H7 (cell line): ENCODE measurements around the gene FCHO2. TPM values are rescaled to one million over a fixed set of nuclear protein-coding genes. Genes with fewer than 3 reads are reported as not detected.
"Not testable (repeated sequence)": the region's sequence is repeated elsewhere in the genome, so short reads cannot be mapped to it uniquely, and the experiment has no call there.

Experiments
- DNase-seq: peaks from one replicate; pipeline ENCODE4 v3.0.0; 2012
- H3K27me3 ChIP-seq: 2 replicates; pipeline ENCODE4 v1.6.0; 2011; ENCODE audit warnings: mild to moderate bottlenecking, low read length; ENCODE audit not compliant: control insufficient read depth, insufficient read depth
- H3K36me3 ChIP-seq: replicated peaks from 2 replicates; pipeline ENCODE4 v1.5.1; 2011; ENCODE audit warnings: low read length; ENCODE audit not compliant: control insufficient read depth, insufficient read depth
- H3K4me3 ChIP-seq: 2 replicates; pipeline ENCODE4 v1.5.1; 2011; ENCODE audit warnings: low read depth, mild to moderate bottlenecking, control low read depth, low read length, moderate library complexity; ENCODE audit not compliant: insufficient read depth
- total RNA-seq: library from RNA; depleted of rRNA; stranded (reverse); fragments of >200 nt; shearing (Covaris generic); gene quantifications from 2 replicates; pipeline ENCODE4 v1.2.3, GENCODE V29; 2014

FCHO2 gene
- total RNA-seq, 1 experiment from 2014 or later = 4.6 TPM

DNA sequence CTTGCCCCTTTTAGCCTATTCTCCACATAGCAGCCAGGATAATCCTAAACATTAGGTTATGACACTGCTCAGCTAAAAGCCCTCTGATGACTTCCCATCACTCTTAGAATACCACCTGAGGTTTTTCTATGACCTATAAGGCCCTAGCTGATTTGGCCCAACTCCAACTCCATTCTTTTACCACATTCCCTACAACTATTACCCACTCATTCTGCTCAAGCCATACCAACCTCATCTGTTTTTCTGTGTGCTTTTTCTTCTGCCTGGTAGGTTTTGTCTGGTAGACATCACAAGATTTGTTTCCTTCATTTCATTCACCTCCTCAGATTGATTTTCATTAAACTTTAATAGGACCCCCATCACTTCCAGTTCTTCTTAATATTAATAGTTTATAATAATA is 12.5 kb upstream of the FCHO2 start:
- no peaks in the 10 kb centered on the region for H3K36me3 ChIP-seq
- no peaks in the 10 kb centered on the region for H3K27me3 ChIP-seq
- no peak overlapping the region for H3K4me3 ChIP-seq
- no peak for DNase-seq

DNA sequence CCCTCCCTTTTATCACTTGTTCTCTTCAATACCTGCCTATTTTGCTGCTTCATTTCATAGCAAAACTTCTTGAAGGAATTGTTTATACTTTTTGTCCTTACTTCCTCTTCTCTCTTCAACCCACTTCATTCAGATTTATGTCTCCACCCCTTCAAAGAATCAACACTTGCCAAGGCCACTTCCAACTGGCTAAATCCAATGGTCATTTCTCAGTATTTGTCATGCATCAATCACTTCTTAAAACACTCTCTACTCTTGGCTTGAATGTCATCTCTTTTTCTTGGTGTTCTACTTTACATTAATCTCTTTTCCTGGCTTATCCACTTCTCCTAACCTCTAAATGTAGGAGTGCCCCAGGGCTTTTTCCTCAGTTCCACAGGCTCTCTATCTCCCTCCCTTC is 8.3 kb upstream of the FCHO2 start:
- Histone ChIP-seq H3K27me3 (no peaks in the 10 kb centered on the region), H3K4me3 (no peak overlapping the region), H3K36me3 (no peaks in the 10 kb centered on the region)
- no peak for DNase-seq

DNA sequence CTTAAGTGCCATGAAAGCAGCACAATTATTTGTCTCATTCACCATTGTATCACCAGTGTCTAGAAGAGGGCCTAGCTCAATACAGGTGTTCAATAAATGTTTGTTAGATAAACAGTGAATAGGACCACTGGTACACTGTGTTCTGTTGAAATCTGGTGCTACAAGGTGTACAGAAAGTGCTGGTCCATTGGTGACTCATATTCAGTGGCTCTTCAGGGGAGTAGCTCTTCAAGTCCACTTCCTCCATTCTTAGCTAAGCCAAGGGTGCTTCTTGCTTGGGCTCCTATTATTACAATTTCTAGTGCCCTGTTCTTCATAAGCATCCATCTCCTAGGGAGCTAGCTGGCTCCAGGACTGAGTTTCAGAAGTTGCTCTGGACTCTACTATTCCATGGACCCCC is 6.4 kb upstream of the FCHO2 start:
- no peaks in the 10 kb centered on the region for H3K36me3 ChIP-seq
- no peak for DNase-seq
- H3K4me3 ChIP-seq = no peak overlapping the region
- no peaks in the 10 kb centered on the region for H3K27me3 ChIP-seq

DNA sequence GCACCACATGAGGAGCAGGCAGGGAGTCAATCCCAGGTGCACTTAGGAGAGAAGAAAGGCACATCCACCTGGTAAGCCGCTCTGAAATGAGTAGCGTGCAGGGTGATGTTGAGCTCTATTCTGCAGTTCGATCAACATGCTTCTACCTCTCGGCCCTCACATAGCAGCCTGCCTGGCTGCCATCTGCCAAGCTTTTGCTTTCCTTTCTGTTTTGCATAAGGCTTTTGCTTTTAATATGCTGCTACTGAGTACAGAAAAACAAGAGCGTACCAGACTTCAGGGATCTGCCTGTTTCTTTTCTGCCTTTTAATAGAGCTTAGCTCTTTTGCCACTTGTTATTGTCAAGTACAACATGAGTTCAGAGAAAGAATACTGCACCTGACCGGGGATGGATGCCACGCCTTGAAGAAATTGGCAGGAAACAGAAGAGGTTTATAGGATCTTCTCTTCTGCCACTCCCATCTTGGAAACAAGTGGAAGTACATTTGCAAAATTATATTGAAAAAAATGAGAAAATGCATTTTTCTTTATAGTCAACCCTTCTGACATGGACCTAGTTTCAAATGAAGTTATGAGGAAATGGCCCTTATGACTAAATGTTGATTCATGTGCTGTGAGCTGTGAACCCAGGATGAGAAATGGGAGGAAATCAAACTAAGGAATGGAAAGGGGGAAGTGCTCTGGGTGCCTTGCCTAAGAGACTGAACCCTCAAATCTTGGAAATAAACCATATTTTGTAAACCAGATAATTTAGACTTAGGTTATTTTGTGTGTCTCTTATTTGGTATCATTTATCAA is 4.0 kb upstream of the FCHO2 start:
- no peaks in the 10 kb centered on the region for H3K36me3 ChIP-seq
- H3K4me3 ChIP-seq = no peak overlapping the region
- no peaks in the 10 kb centered on the region for H3K27me3 ChIP-seq
- no peak for DNase-seq

DNA sequence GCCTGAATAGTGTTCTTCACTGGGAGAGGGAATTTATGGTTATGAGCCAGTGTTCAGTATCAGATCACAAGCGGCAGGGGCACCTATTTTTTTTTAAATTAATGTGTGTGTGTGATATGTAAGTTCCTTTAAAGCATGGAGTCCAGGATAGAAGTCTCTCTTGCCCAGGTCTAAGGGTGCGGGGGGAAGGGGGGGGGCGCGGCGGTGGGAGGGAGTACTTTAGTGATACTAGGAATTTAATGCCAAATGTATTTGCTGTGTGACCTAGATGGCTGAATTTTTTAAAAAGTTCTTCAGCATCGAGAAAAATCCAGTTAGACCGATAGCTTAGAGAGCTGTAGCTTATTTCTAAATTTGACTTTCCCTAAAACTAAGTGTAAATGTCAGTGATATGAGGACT is 1.5 kb upstream of the FCHO2 start:
- Histone ChIP-seq H3K27me3 (no peaks in the 10 kb centered on the region), H3K36me3 (no peaks in the 10 kb centered on the region)

DNA sequence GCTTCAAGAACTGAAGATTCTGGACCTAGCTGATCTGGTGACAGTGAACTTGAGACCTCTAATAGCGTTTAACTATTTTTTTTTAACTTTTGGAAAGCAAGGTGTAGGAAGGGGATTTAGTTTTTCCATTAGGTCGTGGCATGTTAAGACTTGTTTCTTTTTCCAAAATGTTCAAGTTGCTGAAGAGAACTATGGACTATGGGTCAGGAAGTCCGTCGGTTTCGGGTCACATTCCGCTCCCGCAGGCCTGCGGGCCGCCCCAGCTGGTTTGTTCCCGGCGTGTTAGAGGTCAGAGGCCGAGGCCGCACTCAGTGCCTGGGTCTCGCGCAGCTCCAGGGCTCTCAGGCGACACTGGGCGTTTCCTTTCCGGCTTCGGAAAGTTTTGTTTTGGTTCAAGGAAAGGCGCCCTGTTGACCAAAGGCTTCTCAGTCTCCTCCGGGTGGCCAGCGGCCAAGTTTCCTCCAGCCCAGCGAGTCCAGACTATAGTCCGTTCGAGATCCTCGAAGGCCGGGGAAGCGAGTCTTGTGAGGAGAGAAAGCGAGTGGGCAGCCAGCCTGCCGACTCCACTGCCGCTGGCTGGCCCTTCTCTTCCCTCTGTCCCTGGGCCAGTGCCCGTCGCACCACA is 586 bp upstream of the FCHO2 start:
- peak; percentile 73 for DNase-seq
- no peaks in the 10 kb centered on the region for H3K36me3 ChIP-seq
- H3K27me3 ChIP-seq = no peaks in the 10 kb centered on the region
- peak overlapping the region; percentile 69 for H3K4me3 ChIP-seq

More for the DNA sequence above, 1.5 kb upstream of the FCHO2 start:
- DNase-seq = no peak
- H3K4me3 ChIP-seq = no peak overlapping the region

DNA sequence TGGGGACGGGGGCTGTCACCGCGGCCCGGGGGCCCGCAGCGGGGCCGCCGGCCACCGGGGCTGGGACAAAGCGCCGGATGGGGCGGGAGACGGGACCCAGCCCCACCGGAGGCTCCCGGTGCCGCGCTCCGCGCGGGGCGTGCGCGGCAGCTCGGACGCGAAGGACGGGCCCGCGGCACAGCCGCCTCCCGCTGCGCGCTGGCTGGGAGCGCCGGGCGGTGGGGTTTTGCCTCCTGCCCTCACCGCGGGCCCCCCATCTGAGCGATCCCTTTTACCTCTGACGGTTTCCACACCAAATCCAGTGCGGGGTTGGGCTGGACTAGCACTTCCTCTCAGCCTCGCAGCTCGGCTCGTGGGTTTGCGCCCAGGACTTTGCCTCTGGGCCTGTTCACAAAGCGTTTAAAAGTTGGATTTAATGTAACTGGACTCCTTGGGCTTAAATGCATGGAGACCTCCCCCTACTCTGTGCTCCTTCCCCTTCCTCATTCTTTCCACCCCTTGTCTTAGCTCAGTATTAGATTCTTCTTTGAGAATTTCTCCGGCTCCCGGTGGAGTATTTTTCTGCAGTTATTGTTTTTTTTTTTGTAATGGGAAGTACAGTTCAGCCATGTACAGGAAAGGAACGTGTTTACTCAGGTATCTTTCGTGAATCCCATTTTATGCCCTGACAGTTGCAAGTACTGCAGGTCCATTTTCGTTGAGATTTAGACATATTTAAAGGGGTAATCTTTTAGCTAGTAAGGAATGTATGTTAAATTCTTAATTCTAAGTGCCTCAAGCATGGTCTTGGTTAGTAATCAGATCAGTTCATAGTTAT is 691 bp downstream of the FCHO2 start:
- Histone ChIP-seq H3K4me3 (peak overlapping the region; percentile 69), H3K27me3 (no peaks in the 10 kb centered on the region), H3K36me3 (no peaks in the 10 kb centered on the region)
- peak; percentile 83 for DNase-seq

DNA sequence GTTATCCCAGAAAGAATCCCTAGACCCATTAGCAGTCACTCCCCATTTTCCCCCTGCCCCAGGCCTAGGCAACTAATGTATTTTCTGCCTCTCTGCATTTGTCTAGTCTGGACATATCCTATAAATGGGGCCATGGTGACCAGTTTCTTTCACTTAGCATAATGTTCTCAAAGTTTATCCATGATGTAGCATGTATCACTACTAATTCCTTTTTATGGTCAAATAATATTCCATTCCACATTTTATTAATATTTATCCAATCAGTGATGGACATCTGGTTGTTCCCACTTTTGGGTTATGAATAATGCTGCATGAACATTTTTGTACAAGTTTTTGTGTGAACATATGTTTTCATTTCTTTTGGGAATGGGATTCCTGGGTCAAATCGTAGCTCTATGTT is 1.5 kb downstream of the FCHO2 start:
- no peak for DNase-seq
- Histone ChIP-seq H3K4me3 (no peak overlapping the region), H3K36me3 (no peaks in the 10 kb centered on the region), H3K27me3 (no peaks in the 10 kb centered on the region)

DNA sequence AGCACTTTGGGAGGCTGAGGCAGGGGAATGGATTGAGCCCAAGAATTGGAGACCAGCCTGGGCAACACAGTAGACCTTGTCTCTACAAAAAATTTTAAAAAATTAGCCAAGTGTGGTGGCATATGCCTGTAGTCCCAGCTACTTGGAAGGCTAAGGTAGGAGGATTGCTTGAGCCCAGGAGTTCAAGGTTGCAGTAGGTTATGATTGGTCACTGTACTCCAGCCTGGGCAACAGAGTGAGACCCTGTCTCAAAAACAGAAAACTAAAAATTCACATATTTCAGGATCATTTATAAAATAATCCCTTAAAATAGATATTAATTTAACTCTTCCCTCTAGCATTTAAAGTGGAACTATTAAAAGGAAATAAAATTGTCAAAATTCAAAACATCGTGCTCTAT is 3.4 kb downstream of the FCHO2 start:
- no peak for DNase-seq
- Histone ChIP-seq H3K27me3 (no peaks in the 10 kb centered on the region), H3K36me3 (no peaks in the 10 kb centered on the region), H3K4me3 (no peak overlapping the region)

DNA sequence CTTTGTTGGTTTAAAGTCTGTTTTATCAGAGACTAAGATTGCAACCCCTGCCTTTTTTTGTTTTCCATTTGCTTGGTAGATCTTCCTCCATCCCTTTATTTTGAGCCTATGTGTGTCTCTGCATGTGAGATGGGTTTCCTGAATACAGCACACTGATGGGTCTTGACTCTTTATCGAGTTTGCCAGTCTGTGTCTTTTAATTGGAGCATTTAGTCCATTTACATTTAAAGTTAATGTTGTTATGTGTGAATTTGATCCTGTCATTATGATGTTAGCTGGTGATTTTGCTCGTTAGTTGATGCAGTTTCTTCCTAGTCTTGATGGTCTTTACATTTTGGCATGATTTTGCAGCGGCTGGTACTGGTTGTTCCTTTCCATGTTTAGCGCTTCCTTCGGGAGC is 18.6 kb downstream of the FCHO2 start:
- not testable (repeated sequence) for H3K36me3 ChIP-seq, H3K27me3 ChIP-seq, H3K4me3 ChIP-seq, DNase-seq

DNA sequence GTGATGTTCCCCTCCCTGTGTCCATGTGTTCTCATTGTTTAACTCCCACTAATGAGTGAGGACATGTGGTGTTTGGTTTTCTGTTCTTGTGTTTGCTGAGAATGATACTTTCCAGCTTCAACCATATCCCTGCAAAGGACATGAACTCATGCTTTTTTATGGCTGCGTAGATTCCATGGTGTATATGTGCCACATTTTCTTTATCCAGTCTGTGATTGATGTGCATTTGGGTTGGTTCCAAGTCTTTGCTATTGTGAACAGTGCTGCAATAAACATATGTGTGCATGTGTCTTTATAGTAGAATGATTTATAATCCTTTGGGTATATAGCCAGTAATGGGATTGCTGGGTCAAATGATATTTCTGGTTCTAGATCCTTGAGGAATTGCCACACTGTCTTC is 21.0 kb downstream of the FCHO2 start:
- not testable (repeated sequence) for DNase-seq

DNA sequence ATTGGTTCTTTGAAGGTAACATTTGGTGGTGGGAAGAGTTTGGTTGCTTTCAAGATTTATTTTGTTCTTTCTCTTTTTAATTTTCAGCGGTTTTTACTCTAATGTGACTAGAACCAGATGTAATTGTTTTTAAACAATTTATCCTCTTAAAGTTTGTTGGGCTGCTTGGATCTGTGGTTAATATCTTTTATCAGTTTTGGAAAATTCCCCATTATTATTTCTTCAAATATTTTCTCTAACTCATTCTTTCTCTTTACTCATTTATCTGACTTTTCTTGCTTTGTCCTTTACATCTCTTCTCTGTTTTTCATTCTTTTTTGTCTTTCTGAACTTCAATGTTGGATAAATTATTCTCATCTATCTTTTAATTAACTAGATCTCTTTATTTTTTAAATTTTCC is 29.9 kb downstream of the FCHO2 start:
- Histone ChIP-seq H3K4me3 (no peak overlapping the region), H3K27me3 (no peaks in the 10 kb centered on the region), H3K36me3 (no peaks in the 10 kb centered on the region; the same call in 1 of the 2 replicates)
- no peak for DNase-seq

More for the DNA sequence above, 21.0 kb downstream of the FCHO2 start:
- not testable (repeated sequence) for H3K4me3 ChIP-seq, H3K36me3 ChIP-seq, H3K27me3 ChIP-seq

DNA sequence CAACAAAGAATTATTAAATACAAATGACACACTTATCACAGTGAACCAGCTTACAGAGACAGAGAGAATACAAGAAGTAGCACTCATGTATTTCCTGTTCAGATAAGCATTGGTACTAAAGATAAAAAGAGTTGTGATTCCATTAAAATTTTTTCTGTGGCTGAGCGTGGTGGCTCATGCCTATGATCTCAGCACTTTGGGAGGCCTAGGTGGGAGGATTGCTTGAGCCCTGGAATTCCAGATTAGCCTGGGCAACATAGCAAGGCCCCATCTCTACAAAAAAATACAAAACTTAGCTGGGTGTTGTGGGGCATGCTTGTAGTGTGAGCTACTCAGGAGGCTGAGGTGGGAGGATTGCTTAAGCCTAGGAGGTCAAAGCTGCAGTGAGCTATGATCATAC is 32.9 kb downstream of the FCHO2 start:
- H3K4me3 ChIP-seq = no peak overlapping the region
- H3K27me3 ChIP-seq = no peaks in the 10 kb centered on the region
- no peak for DNase-seq
- H3K36me3 ChIP-seq = no peaks in the 10 kb centered on the region; the same call in 1 of the 2 replicates

DNA sequence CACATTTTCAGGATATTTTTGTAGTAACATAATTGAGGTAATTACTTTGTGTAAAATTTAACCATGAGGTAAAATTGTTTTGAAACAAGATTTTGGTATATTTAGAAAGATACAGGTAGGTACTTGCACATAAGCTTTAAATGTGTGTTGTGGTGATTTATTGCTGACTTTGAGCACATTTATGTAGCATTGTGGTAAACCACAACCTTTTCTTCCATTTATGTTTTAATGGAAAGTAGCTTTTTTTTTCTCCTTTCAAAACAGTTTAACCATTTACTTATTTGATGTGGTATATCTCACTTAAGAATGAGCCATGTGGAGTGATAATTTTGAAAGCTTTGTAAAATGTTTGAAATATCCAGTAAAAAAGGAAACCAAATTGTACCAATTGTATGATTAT is 35.6 kb downstream of the FCHO2 start:
- no peaks in the 10 kb centered on the region for H3K27me3 ChIP-seq
- H3K36me3 ChIP-seq = no peaks in the 10 kb centered on the region; the same call in 1 of the 2 replicates
- no peak overlapping the region for H3K4me3 ChIP-seq
- no peak for DNase-seq

DNA sequence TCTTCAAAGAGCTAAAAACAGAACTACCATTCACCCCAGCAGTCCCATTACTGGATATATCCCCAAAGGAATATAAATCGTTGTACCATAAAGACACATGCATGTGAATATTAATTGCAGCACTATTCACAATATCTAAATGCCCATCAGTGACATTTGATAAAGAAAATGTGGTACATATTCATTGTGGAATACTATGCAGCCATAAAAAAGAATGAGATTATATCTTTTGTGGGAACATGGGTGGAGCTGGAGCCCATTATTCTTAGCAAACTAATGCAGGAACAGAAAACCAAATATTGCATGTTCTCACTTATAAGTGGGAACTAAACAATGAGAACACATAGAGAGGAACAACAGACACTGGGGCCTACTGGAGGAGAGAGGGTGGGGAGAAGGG is 38.7 kb downstream of the FCHO2 start:
- Histone ChIP-seq H3K27me3 (no peaks in the 10 kb centered on the region), H3K4me3 (no peak overlapping the region), H3K36me3 (no peaks in the 10 kb centered on the region; the same call in 1 of the 2 replicates)
- no peak for DNase-seq
